BE2C (cell line): ENCODE data around the gene MXD4.

Source experiments
- DNase-seq: peaks from one replicate; pipeline ENCODE4 v3.0.0-alpha.2; 2020
- H3K27me3 ChIP-seq: fragments of 250-450 bp; sonication (Bioruptor Pico); 2 replicates; pipeline ENCODE4 v1.5.1; 2020; ENCODE audit warnings: mild to moderate bottlenecking
- H3K36me3 ChIP-seq: fragments of 250-450 bp; sonication (Bioruptor Pico); 2 replicates; pipeline ENCODE4 v1.5.1; 2020; ENCODE audit warnings: mild to moderate bottlenecking
- H3K4me1 ChIP-seq: fragments of 250-450 bp; sonication (Bioruptor Pico); 2 replicates; pipeline ENCODE4 v1.5.1; 2020
- H3K4me3 ChIP-seq: 2 replicates; pipeline ENCODE4 v1.5.1; 2011; ENCODE audit warnings: low read depth, low read length
- H3K9me3 ChIP-seq: fragments of 250-450 bp; sonication (Bioruptor Pico); 2 replicates; pipeline ENCODE4 v1.5.1; 2020
- CTCF ChIP-seq: IDR thresholded peaks from 2 replicates; pipeline ENCODE4 v1.5.1; 2012; ENCODE audit warnings: mild to moderate bottlenecking, low read depth, low read length

MXD4 gene

GRCh38 chr4:2251073-2251794 lies 10.7 kb downstream of the MXD4 start:
- Histone ChIP-seq H3K4me3 (no peak overlapping the region), H3K36me3 (peaks cover 36% of the 10 kb centered on the region), H3K27me3 (no peaks in the 10 kb centered on the region), H3K9me3 (no peaks in the 10 kb centered on the region), H3K4me1 (peaks cover 7% of the 10 kb centered on the region; the same call in 1 of the 2 replicates)
- peak; percentile 19 for DNase-seq
- TF ChIP-seq CTCF: no peak

- TF ChIP-seq CTCF: no peak
- DNase-seq: peak; percentile 9
Observed at GRCh38 chr4:2250357-2251072, 11.4 kb downstream of the MXD4 start.

GRCh38 chr4:2249526-2250356 lies 12.2 kb downstream of the MXD4 start:
- no peak for TF ChIP-seq CTCF
- H3K9me3 ChIP-seq: no peaks in the 10 kb centered on the region
- no peak overlapping the region for H3K4me3 ChIP-seq
- no peaks in the 10 kb centered on the region for H3K27me3 ChIP-seq
- DNase-seq: peak; percentile 4
- peaks cover 31% of the 10 kb centered on the region for H3K36me3 ChIP-seq
- H3K4me1 ChIP-seq: no peaks in the 10 kb centered on the region

More at GRCh38 chr4:2250357-2251072, 11.4 kb downstream of the MXD4 start:
- no peaks in the 10 kb centered on the region for H3K4me1 ChIP-seq
- H3K27me3 ChIP-seq: no peaks in the 10 kb centered on the region
- peaks cover 36% of the 10 kb centered on the region for H3K36me3 ChIP-seq
- H3K9me3 ChIP-seq: no peaks in the 10 kb centered on the region
- H3K4me3 ChIP-seq: no peak overlapping the region

GRCh38 chr4:2248821-2249261 lies 13.1 kb downstream of the MXD4 start:
- H3K4me1 ChIP-seq: no peaks in the 10 kb centered on the region
- H3K36me3 ChIP-seq: peaks cover 30% of the 10 kb centered on the region
- DNase-seq: peak; percentile 7
- TF ChIP-seq CTCF: no peak
- H3K27me3 ChIP-seq: no peaks in the 10 kb centered on the region
- no peaks in the 10 kb centered on the region for H3K9me3 ChIP-seq
- no peak overlapping the region for H3K4me3 ChIP-seq

GRCh38 chr4:2248044-2248780 lies 13.7 kb downstream of the MXD4 start:
- no peaks in the 10 kb centered on the region for H3K27me3 ChIP-seq
- TF ChIP-seq CTCF: no peak

More at GRCh38 chr4:2248044-2248780, 13.7 kb downstream of the MXD4 start:
- peaks cover 24% of the 10 kb centered on the region for H3K36me3 ChIP-seq
- H3K4me1 ChIP-seq: no peaks in the 10 kb centered on the region
- no peak overlapping the region for H3K4me3 ChIP-seq
- DNase-seq: peak; percentile 14
- no peaks in the 10 kb centered on the region for H3K9me3 ChIP-seq
